ENCODE measurements around the gene AKAP1. TPM values are rescaled to one million over a fixed set of nuclear protein-coding genes. Genes with fewer than 3 reads are reported as not detected.

AKAP1 gene
- total RNA-seq, 2 experiments from 2014 or later = 20.3 to 23.1 TPM

DNA sequence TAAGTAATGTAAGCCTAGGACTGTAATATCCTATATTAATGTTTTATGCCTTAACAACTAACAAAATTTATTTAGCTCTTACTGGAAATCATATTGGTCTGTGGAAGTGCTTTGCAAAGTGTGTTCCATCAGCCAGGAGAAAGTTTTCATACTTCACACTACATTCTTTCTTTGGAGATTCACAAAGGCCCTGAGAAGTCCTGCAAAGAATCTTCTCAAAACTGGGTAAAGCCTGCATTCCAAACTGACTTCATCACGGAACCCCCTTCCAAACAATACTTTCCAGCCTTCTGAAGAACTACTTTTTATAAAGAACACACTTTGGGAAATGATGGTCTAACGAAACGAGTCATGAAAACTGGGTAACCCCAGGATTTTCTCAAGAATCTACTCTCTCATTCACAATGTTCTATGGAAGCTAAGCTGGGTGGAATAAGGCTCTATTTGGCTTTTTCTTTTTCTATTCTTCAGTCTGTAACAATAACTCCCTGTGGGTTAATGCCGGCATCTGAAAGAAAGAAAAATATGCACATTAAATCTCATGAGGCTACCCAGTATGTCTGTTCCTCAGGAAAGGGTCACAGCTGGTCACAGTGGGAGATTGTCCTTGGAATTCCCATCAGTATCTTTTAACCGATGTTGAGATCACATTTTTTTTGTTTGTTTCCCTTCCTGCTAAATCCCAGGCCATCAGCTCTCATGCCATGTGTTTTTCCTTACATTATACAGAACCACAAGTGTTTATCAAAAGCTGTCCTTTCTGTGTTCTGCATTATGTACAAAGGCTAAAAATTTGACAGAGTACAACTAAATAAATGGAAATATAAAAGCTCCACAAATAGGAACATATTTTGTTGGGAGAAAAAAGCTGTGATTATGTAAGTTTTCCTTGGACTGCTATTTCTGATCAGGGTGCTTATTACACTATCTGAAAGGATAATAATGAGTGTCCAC, 12.8 kb upstream of the AKAP1 start:
- Mint-ChIP-seq H3K27me3 (peaks cover 24% of the 10 kb centered on the region), H3K27ac (no peak overlapping the region), H3K36me3 (ENCODE audit: low read depth) (no peaks in the 10 kb centered on the region), H3K4me1 (ENCODE audit: low read depth) (no peaks in the 10 kb centered on the region), H3K4me3 (no peak overlapping the region), H3K9me3 (no peaks in the 10 kb centered on the region)
- POLR2A ChIA-PET = interaction anchor here (1.2 kb wide), 1 partner anchor 13 kb away, joined by 4 read pairs; the partner anchor contains the start of gene AKAP1
- TF ChIP-seq, protein P1, sequence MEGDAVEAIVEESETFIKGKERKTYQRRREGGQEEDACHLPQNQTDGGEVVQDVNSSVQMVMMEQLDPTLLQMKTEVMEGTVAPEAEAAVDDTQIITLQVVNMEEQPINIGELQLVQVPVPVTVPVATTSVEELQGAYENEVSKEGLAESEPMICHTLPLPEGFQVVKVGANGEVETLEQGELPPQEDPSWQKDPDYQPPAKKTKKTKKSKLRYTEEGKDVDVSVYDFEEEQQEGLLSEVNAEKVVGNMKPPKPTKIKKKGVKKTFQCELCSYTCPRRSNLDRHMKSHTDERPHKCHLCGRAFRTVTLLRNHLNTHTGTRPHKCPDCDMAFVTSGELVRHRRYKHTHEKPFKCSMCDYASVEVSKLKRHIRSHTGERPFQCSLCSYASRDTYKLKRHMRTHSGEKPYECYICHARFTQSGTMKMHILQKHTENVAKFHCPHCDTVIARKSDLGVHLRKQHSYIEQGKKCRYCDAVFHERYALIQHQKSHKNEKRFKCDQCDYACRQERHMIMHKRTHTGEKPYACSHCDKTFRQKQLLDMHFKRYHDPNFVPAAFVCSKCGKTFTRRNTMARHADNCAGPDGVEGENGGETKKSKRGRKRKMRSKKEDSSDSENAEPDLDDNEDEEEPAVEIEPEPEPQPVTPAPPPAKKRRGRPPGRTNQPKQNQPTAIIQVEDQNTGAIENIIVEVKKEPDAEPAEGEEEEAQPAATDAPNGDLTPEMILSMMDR (IDR thresholded peaks at IDR 0.05) = no peak
- CTCF ChIA-PET = no interaction called here
- intact Hi-C loops (cut with DNase I, micrococcal nuclease) = no loop called here
- no peak for ATAC-seq (ENCODE audit: poor library complexity)
- no peaks in the 10 kb centered on the region for H3K4me1 ChIP-seq (ENCODE audit: insufficient read depth, low read length)
- no peaks in the 10 kb centered on the region for H3K9me3 ChIP-seq (ENCODE audit: control insufficient read depth in 1 of 2, insufficient read depth in 1 of 2, low read length in 2 of 2)
- H3K4me3 ChIP-seq (ENCODE audit: low read length) = no peak overlapping the region
- no peak overlapping the region for H3K27ac ChIP-seq (ENCODE audit: low read depth in 1 of 2, low read length in 2 of 2)
- no peak for DNase-seq
- no peaks in the 10 kb centered on the region for H3K27me3 ChIP-seq (ENCODE audit: control insufficient read depth in 1 of 2, insufficient read depth in 2 of 2, low read length in 2 of 2)
- no peaks in the 10 kb centered on the region for H3K36me3 ChIP-seq (ENCODE audit: insufficient read depth, low read length)

DNA sequence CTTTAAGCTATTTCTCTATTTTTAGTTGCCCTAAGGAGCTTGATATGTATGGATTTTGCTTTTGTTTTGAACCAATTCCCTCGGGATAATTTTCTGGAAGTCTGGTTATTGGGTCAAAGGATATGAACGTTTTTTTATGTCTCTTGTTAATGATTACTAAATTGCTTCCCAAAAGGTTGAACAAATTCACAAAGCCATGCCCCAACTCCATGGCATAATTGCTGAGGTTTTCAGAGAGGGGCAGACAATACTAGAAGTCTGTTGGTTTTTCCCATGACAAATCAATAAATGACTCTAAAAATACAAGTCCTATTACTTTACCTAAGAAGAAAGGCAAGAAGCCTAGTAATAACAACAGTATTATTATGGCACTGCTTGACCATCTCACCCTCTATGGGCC, 11.4 kb upstream of the AKAP1 start:
- CTCF ChIA-PET = no interaction called here
- H3K27ac ChIP-seq (ENCODE audit: low read depth in 1 of 2, low read length in 2 of 2) = no peak overlapping the region
- H3K9me3 ChIP-seq (ENCODE audit: control insufficient read depth in 1 of 2, insufficient read depth in 1 of 2, low read length in 2 of 2) = no peaks in the 10 kb centered on the region
- ATAC-seq (ENCODE audit: poor library complexity) (no peak), DNase-seq (no peak)
- H3K27me3 ChIP-seq (ENCODE audit: control insufficient read depth in 1 of 2, insufficient read depth in 2 of 2, low read length in 2 of 2) = no peaks in the 10 kb centered on the region
- Mint-ChIP-seq H3K4me3 (no peak overlapping the region), H3K36me3 (ENCODE audit: low read depth) (no peaks in the 10 kb centered on the region), H3K4me1 (ENCODE audit: low read depth) (no peaks in the 10 kb centered on the region), H3K27me3 (peaks cover 22% of the 10 kb centered on the region), H3K9me3 (no peaks in the 10 kb centered on the region), H3K27ac (no peak overlapping the region)
- POLR2A ChIA-PET = interaction anchor here (1.2 kb wide), 1 partner anchor 11 kb away, joined by 4 read pairs; the partner anchor contains the start of gene AKAP1
- TF ChIP-seq, protein P1 (IDR thresholded peaks at IDR 0.05) = no peak
- no peaks in the 10 kb centered on the region for H3K36me3 ChIP-seq (ENCODE audit: insufficient read depth, low read length)
- intact Hi-C loops (cut with DNase I, micrococcal nuclease) = no loop called here
- H3K4me3 ChIP-seq (ENCODE audit: low read length) = no peak overlapping the region
- no peaks in the 10 kb centered on the region for H3K4me1 ChIP-seq (ENCODE audit: insufficient read depth, low read length)

DNA sequence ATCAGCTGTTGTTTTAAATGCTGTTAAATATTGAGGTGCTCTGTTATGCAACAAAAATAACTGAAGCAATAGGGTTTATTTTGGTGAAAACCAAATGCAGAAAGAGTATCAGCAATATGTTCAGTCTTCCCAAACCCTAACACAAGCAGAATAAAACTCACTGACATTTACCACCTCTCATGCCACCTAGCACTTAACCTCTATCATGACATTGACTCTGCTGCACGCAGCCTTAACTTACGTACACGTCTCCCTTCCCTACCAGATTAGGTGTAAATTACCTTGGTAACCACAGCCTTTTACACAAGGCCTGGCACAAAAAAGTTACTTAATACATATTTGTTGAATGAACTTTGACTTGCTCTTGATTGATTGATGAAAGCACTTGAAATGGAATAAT, 9.9 kb upstream of the AKAP1 start:
- TF ChIP-seq, protein P1 (IDR thresholded peaks at IDR 0.05) = no peak
- peaks cover 22% of the 10 kb centered on the region for H3K27me3 Mint-ChIP-seq
- H3K36me3 ChIP-seq (ENCODE audit: insufficient read depth, low read length) = no peaks in the 10 kb centered on the region
- ATAC-seq (ENCODE audit: poor library complexity) (no peak), DNase-seq (no peak)
- ChIA-PET POLR2A (no interaction called here), CTCF (interaction anchor here (0.6 kb wide), 1 partner anchor 9 kb away, joined by 3 read pairs; no protein-coding TSS in a partner anchor)
- H3K36me3 Mint-ChIP-seq (ENCODE audit: low read depth) = no peaks in the 10 kb centered on the region
- H3K4me1 Mint-ChIP-seq (ENCODE audit: low read depth) = no peaks in the 10 kb centered on the region
- H3K27ac Mint-ChIP-seq = no peak overlapping the region
- H3K27me3 ChIP-seq (ENCODE audit: control insufficient read depth in 1 of 2, insufficient read depth in 2 of 2, low read length in 2 of 2) = no peaks in the 10 kb centered on the region
- no peaks in the 10 kb centered on the region for H3K9me3 ChIP-seq (ENCODE audit: control insufficient read depth in 1 of 2, insufficient read depth in 1 of 2, low read length in 2 of 2)
- H3K4me1 ChIP-seq (ENCODE audit: insufficient read depth, low read length) = no peaks in the 10 kb centered on the region
- no peak overlapping the region for H3K27ac ChIP-seq (ENCODE audit: low read depth in 1 of 2, low read length in 2 of 2)
- intact Hi-C loops (cut with DNase I, micrococcal nuclease) = no loop called here
- no peak overlapping the region for H3K4me3 Mint-ChIP-seq
- no peak overlapping the region for H3K4me3 ChIP-seq (ENCODE audit: low read length)
- no peaks in the 10 kb centered on the region for H3K9me3 Mint-ChIP-seq

Measured in CD4-positive, alpha-beta T cell (primary cell).